Prostate gland (tissue), 2 donors: Measurements from ENCODE around the gene IFRD2. TPM values are rescaled to one million over a fixed set of nuclear protein-coding genes. Genes with fewer than 3 reads are reported as not detected.

ENCODE experiments used
- DNase-seq: peaks from one replicate; pipeline ENCODE4 v3.0.0-alpha.2; 2019; ENCODE audit warnings: low spot score
- H3K27ac ChIP-seq, 2 donors: fragments of 200-600 bp; sonication (generic); 2 replicates each; pipeline ENCODE4 v1.5.1; 2017 to 2019
- H3K27me3 ChIP-seq: fragments of 200-600 bp; sonication (generic); replicated peaks from 2 replicates; pipeline ENCODE4 v1.5.1; 2019; ENCODE audit not compliant: insufficient read depth
- H3K36me3 ChIP-seq, 2 donors: fragments of 200-600 bp; sonication (generic); 1 replicate in 1 of 2; 2 replicates in 1 of 2; pipeline versions ENCODE4 v1.5.1 to v1.8.1; 2017 to 2019
- H3K4me1 ChIP-seq: fragments of 200-600 bp; sonication (generic); replicated peaks from 2 replicates; pipeline ENCODE4 v1.5.1; 2019
- H3K4me3 ChIP-seq, 2 donors: fragments of 200-600 bp; sonication (generic); 2 replicates each; pipeline ENCODE4 v1.5.1; 2017 to 2019
- H3K9me3 ChIP-seq: fragments of 200-600 bp; sonication (generic); 2 replicates; pipeline ENCODE4 v1.5.1; 2017
- CTCF ChIP-seq, 4 experiments: fragments of 200-600 bp in 2 of 4; fragments of 450-650 bp in 2 of 4; sonication (generic) in 2 of 4; IDR thresholded peaks; 1 replicate in 3 of 4; 2 replicates in 1 of 4; pipeline ENCODE4 v1.5.1; 2016 to 2019; ENCODE audit warnings: antibody characterized with exemption in 4 of 4, mild to moderate bottlenecking in 2 of 4, moderate library complexity in 2 of 4
- POLR2A ChIP-seq: fragments of 450-650 bp; IDR thresholded peaks from one replicate; pipeline ENCODE4 v1.6.1; 2016; ENCODE audit warnings: antibody characterized with exemption, mild to moderate bottlenecking
- POLR2AphosphoS5 ChIP-seq: sonication (generic); formaldehyde crosslinking; IDR thresholded peaks from one replicate; pipeline ENCODE4 v1.6.1; 2017; ENCODE audit warnings: antibody characterized with exemption
- WGBS: methylation state at CpG from one replicate; pipeline ENCODE4 v1.1.5; 2018; 5-methylcytosine and 5-hydroxymethylcytosine counted together
- intact Hi-C: fragments of 100-400 bp; cut with DNase I; formaldehyde crosslinking; loops from one replicate; pipeline ENCODE4 v1.14.2; 2022
- total RNA-seq, 2 donors: library from RNA; depleted of rRNA; stranded (reverse); fragments of >200 nt; gene quantifications; one replicate each; pipeline ENCODE4 v1.1.0, GENCODE V29; 2016

Gene IFRD2
- total RNA-seq, 2 donors from 2014 or later = 93.0 to 99.9 TPM

- Histone ChIP-seq H3K9me3 (no peaks in the 10 kb centered on the region), H3K4me3 (peak overlapping the region in 1 of 2 donors; percentile 31), H3K27me3 (no peaks in the 10 kb centered on the region), H3K36me3 (no peaks in the 10 kb centered on the region), H3K27ac (no peak overlapping the region), H3K4me1 (peaks cover 23% of the 10 kb centered on the region)
- no peak for DNase-seq
- WGBS = 93% methylated on average over 14 of the region's 14 CpGs
- TF ChIP-seq POLR2A (no peak), POLR2AphosphoS5 (no peak)
- intact Hi-C loops = loop anchor here (10.0 kb wide), 1 partner anchor 1065 kb away; no protein-coding TSS in a partner anchor
Observed at GRCh38 chr3:50339485-50340146, 47.4 kb upstream of the IFRD2 start.

GRCh38 chr3:50338965-50339364 is 46.7 kb upstream of the IFRD2 start:
- no peak overlapping the region for H3K4me3 ChIP-seq
- DNase-seq = no peak
- 82% methylated on average over 5 of the region's 5 CpGs for WGBS

GRCh38 chr3:50337175-50337861 is 45.1 kb upstream of the IFRD2 start:
- under 1% methylated on average over 76 of the region's 79 CpGs for WGBS
- Histone ChIP-seq H3K4me3 (peak overlapping the region; percentile 64 to 78), H3K27ac (peak overlapping the region; percentile 93 to 95), H3K36me3 (no peaks in the 10 kb centered on the region), H3K4me1 (peaks cover 34% of the 10 kb centered on the region), H3K9me3 (no peaks in the 10 kb centered on the region), H3K27me3 (no peaks in the 10 kb centered on the region)
- intact Hi-C loops = no loop called here
- peak; percentile 99 for DNase-seq
- no peak for TF ChIP-seq CTCF (IDR thresholded peaks at IDR 0.05)
- peak; percentile 98 for TF ChIP-seq POLR2AphosphoS5
- peak; percentile 97 for TF ChIP-seq POLR2A

More at GRCh38 chr3:50338965-50339364, 46.7 kb upstream of the IFRD2 start:
- Histone ChIP-seq H3K27ac (peak overlapping the region in 1 of 2 donors; percentile 95), H3K4me1 (peaks cover 26% of the 10 kb centered on the region), H3K9me3 (no peaks in the 10 kb centered on the region), H3K36me3 (no peaks in the 10 kb centered on the region), H3K27me3 (no peaks in the 10 kb centered on the region)
- intact Hi-C loops = no loop called here
- TF ChIP-seq POLR2AphosphoS5 (no peak), POLR2A (no peak), CTCF (IDR thresholded peaks at IDR 0.05) (no peak)

DNA sequence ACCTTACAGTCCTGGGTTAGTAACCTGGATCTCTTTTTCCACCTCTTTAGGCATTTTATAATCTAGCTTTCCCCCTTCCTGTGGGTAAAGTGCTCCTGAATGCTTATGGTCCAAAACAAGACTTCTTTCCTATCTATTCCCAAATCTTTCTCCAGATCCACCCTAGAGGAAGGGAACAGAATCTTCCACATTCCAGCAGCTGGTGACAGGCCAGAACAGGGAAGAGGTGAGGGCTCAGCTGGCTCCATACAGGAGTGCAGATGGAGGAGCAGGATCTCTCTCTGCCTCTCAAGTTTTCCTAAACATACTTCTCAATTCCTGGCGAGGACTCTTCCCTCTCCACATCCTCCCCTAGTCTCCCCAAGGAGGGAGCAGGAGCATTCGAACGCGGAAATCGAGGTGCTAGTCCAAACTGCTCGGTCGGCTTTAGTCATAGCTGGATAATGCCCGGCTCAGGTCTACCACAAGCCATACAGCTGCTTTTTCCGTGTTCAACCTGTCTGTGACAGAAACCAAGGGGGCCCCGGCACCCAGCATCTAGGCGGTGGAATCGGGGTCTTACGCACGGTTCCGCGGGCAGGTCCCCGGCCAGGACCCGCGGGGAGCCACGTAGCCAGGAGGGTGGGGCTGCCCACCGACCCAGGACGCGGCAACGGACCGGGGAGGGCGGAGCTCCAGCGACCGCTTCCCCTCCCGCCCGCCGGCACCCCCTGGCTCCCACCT is 44.4 kb upstream of the IFRD2 start:
- no peaks in the 10 kb centered on the region for H3K27me3 ChIP-seq
- peak overlapping the region; percentile 64 to 78 for H3K4me3 ChIP-seq
- H3K27ac ChIP-seq = peak overlapping the region; percentile 93 to 95
- H3K9me3 ChIP-seq = no peaks in the 10 kb centered on the region
- 0% methylated on average over 20 of the region's 31 CpGs for WGBS
- DNase-seq = no peak
- peaks cover 34% of the 10 kb centered on the region for H3K4me1 ChIP-seq
- intact Hi-C loops = no loop called here
- TF ChIP-seq POLR2AphosphoS5 (peak; percentile 17), POLR2A (no peak), CTCF (IDR thresholded peaks at IDR 0.05) (peak in 2 of 4 experiments; percentile 13 to 14)
- H3K36me3 ChIP-seq = peaks cover 0 to 3% of the 10 kb centered on the region in 2 donors

- H3K9me3 ChIP-seq = no peaks in the 10 kb centered on the region
- peaks cover 34% of the 10 kb centered on the region for H3K4me1 ChIP-seq
- H3K4me3 ChIP-seq = no peak overlapping the region
- TF ChIP-seq POLR2AphosphoS5 (peak; percentile 74), POLR2A (no peak)
- H3K36me3 ChIP-seq = peaks cover 8 to 13% of the 10 kb centered on the region in 2 donors
- intact Hi-C loops = no loop called here
- WGBS = 56% methylated on average over 5 of the region's 5 CpGs
- no peaks in the 10 kb centered on the region for H3K27me3 ChIP-seq
- peak; percentile 77 for DNase-seq
- peak overlapping the region; percentile 93 to 95 for H3K27ac ChIP-seq
Observed at GRCh38 chr3:50334339-50335075, 42.3 kb upstream of the IFRD2 start.
